Measurements from ENCODE around the gene KRT28. TPM values are rescaled to one million over a fixed set of nuclear protein-coding genes. Genes with fewer than 3 reads are reported as not detected.

KRT28 gene
- total and polyA plus RNA-seq, 2 of the 13 experiments (the other 11 are each of a cell fraction or from before 2014, with no cell fraction given) = not detected

- FAIRE-seq (no peak), DNase-seq (ENCODE audit: low spot score) (peak; percentile 28), ATAC-seq (peak; percentile 62)
- TSS peak; percentile 93 for BruUV-seq (replicated peaks)
- H3K4me1 ChIP-seq (ENCODE audit: insufficient read depth, low read length) = peaks cover 33% of the 10 kb centered on the region
- intact Hi-C loops (cut with micrococcal nuclease; ENCODE audit: unreplicated experiment) (no loop called here), in situ Hi-C loops (cut with HindIII; ENCODE audit: extremely low pct_ligation_motif_present, low pct_unique_long_range_greater_than_20kb) (no loop called here)
- 13% methylated on average over 9 of the region's 9 CpGs for WGBS (ENCODE audit: low lambda C conversion rate)
- peak overlapping the region; percentile 82 for H3K27ac ChIP-seq (ENCODE audit: extremely low read length, insufficient read depth, low read length)
- POLR2A ChIA-PET = interaction anchor here (1.1 to 2.4 kb wide), 14 partner anchors 13 to 872 kb away, joined by 3 to 24 read pairs (median 5); partner anchors contain the start of genes EIF1, KRT19 and SMARCE1
- no peaks in the 10 kb centered on the region for H3K9me3 ChIP-seq (ENCODE audit: low read length)
- no peaks in the 10 kb centered on the region for H4K20me1 ChIP-seq (ENCODE audit: insufficient read depth, low read length)
- H3K9ac ChIP-seq (ENCODE audit: insufficient read depth, low read depth, low read length) = peak overlapping the region; percentile 87
- CTCF ChIA-PET (ENCODE audit: low intra/inter-chr PET ratio, low total read pairs) = no interaction called here
- no peaks in the 10 kb centered on the region; a peak in 1 of 5 replicates for H3K27me3 ChIP-seq (ENCODE audit: control insufficient read depth in 1 of 2, insufficient read depth in 2 of 2, low read length in 2 of 2)
- peak overlapping the region; percentile 83 for H3K4me2 ChIP-seq (ENCODE audit: low read depth, low read length)
- H3K36me3 ChIP-seq (replicated peaks in 1 of 2; ENCODE audit: control insufficient read depth in 1 of 2, insufficient read depth in 2 of 2, low read length in 2 of 2) = peaks cover 4 to 7% of the 10 kb centered on the region in 2 experiments; a peak in 4 of 5 replicates
- H3K79me2 ChIP-seq (ENCODE audit: insufficient read depth, low read length) = peaks cover 20% of the 10 kb centered on the region
- H2AFZ ChIP-seq (ENCODE audit: low read length) = peak overlapping the region; percentile 64
- peak overlapping the region; percentile 74 to 93 (median 81) for H3K4me3 ChIP-seq (replicated peaks in 1 of 3; ENCODE audit: insufficient read depth in 1 of 3, low read depth in 2 of 3, low read length in 3 of 3)
- TF ChIP-seq KLF11 (CRISPR knock-in tag; IDR thresholded peaks at IDR 0.05) = 0 out of 2 replicates have a peak, but pooled peaks have one; percentile 47
- TF ChIP-seq, protein P1, sequence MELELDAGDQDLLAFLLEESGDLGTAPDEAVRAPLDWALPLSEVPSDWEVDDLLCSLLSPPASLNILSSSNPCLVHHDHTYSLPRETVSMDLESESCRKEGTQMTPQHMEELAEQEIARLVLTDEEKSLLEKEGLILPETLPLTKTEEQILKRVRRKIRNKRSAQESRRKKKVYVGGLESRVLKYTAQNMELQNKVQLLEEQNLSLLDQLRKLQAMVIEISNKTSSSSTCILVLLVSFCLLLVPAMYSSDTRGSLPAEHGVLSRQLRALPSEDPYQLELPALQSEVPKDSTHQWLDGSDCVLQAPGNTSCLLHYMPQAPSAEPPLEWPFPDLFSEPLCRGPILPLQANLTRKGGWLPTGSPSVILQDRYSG (CRISPR knock-in tag; IDR thresholded peaks at IDR 0.05) = no peak
- 0 out of 2 replicates have a peak, but pooled peaks have one; percentile 24 for TF ChIP-seq ZNF264 (CRISPR knock-in tag; IDR thresholded peaks at IDR 0.05)
- no peak for TF ChIP-seq ZNF333 (CRISPR knock-in tag; IDR thresholded peaks at IDR 0.05; ENCODE audit: borderline replicate concordance)
- TF ChIP-seq ZBTB2 (CRISPR knock-in tag; IDR thresholded peaks at IDR 0.05; ENCODE audit: low read depth) = no peak
- no peak for TF ChIP-seq ZIK1 (CRISPR knock-in tag; IDR thresholded peaks at IDR 0.05; ENCODE audit: borderline replicate concordance, low read depth)
- peak; percentile 85; the same call in 1 of the 2 replicates for TF ChIP-seq ZFAT (CRISPR knock-in tag; conservative IDR thresholded peaks at IDR 0.05)
- TF ChIP-seq MAF1 (CRISPR knock-in tag; IDR thresholded peaks at IDR 0.05; ENCODE audit: borderline replicate concordance) = 0 out of 2 replicates have a peak, but pooled peaks have one; percentile 42
- TF ChIP-seq GTF3A (CRISPR knock-in tag; conservative IDR thresholded peaks at IDR 0.05) = no peak
- peak; percentile 24 for TF ChIP-seq TEAD3 (CRISPR knock-in tag; optimal IDR thresholded peaks at IDR 0.05; ENCODE audit: borderline replicate concordance)
- peak; percentile 88 for TF ChIP-seq ZC3H4 (CRISPR knock-in tag; IDR thresholded peaks at IDR 0.05; ENCODE audit: borderline replicate concordance)
- TF ChIP-seq PRMT3 (CRISPR knock-in tag; IDR thresholded peaks at IDR 0.05; ENCODE audit: borderline replicate concordance, low read depth) = no peak
- TF ChIP-seq E2F1 (CRISPR knock-in tag; IDR thresholded peaks at IDR 0.05) = peak; percentile 53; the same call in 1 of the 2 replicates
- TF ChIP-seq TARDBP (CRISPR knock-in tag; IDR thresholded peaks at IDR 0.05) = no peak
- TF ChIP-seq, protein P2, sequence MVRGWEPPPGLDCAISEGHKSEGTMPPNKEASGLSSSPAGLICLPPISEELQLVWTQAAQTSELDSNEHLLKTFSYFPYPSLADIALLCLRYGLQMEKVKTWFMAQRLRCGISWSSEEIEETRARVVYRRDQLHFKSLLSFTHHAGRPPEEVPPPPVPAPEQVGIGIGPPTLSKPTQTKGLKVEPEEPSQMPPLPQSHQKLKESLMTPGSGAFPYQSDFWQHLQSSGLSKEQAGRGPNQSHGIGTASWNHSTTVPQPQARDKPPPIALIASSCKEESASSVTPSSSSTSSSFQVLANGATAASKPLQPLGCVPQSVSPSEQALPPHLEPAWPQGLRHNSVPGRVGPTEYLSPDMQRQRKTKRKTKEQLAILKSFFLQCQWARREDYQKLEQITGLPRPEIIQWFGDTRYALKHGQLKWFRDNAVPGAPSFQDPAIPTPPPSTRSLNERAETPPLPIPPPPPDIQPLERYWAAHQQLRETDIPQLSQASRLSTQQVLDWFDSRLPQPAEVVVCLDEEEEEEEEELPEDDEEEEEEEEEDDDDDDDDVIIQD (CRISPR knock-in tag; IDR thresholded peaks at IDR 0.05; ENCODE audit: low read depth) = 0 out of 2 replicates have a peak, but pooled peaks have one; percentile 23
- TF ChIP-seq ZKSCAN8 (CRISPR knock-in tag; IDR thresholded peaks at IDR 0.05; ENCODE audit: borderline replicate concordance) = no peak; the same call in 1 of the 2 replicates
Observed at GRCh38 chr17:40819528-40820125, 19.9 kb upstream of the KRT28 start.
